Panc1 (cell line): ENCODE results near the gene MSH3. TPM values are rescaled to one million over a fixed set of nuclear protein-coding genes. Genes with fewer than 3 reads are reported as not detected.

Experiments used
- ATAC-seq: fragments of 200-7000 bp; cut with Tn5 transposase; 2 replicates; pipeline ENCODE4 v1.9.1; 2020; ENCODE audit warnings: mild to moderate bottlenecking, moderate library complexity
- BruUV-seq: library from RNA; stranded (reverse); fragments of 400-500 nt; replicated peaks from 2 replicates; lab custom pipeline; 2021; lab: Mats Ljungman, UMichigan
- CTCF ChIA-PET: fragments of 300-600 bp; sonication (Branson Sonifier 250); formaldehyde crosslinking; loops from one replicate; lab custom pipeline; 2022; ENCODE audit warnings: antibody characterized with exemption; lab: Charles Lee
- POLR2A ChIA-PET: fragments of 300-600 bp; sonication (Branson Sonifier 250); formaldehyde crosslinking; loops from one replicate; lab custom pipeline; 2022; ENCODE audit warnings: antibody characterized with exemption; lab: Charles Lee
- DNase-seq: peaks from one replicate; pipeline ENCODE4 v3.0.0-alpha.2; 2010; ENCODE audit warnings: low read depth, low spot score
- H3K27ac ChIP-seq: 2 replicates; pipeline ENCODE4 v1.5.1; 2011; ENCODE audit warnings: mild to moderate bottlenecking, low read length, inconsistent platforms
- H3K27me3 ChIP-seq: fragments of 200-500 bp; sonication (Bioruptor generic); 2 replicates; pipeline ENCODE4 v1.6.0; 2014; ENCODE audit warnings: low read length, inconsistent platforms; ENCODE audit not compliant: control insufficient read depth, insufficient read depth
- H3K36me3 ChIP-seq: fragments of 200-500 bp; sonication (Bioruptor generic); 2 replicates; pipeline ENCODE4 v1.5.1; 2014; ENCODE audit warnings: inconsistent platforms, mild to moderate bottlenecking, low read length, moderate library complexity; ENCODE audit not compliant: control insufficient read depth, insufficient read depth
- H3K4me1 ChIP-seq: 2 replicates; pipeline ENCODE4 v1.5.1; 2011; ENCODE audit warnings: inconsistent platforms, mild to moderate bottlenecking, low read length, moderate library complexity; ENCODE audit not compliant: control insufficient read depth, insufficient read depth
- H3K4me3 ChIP-seq, 2 experiments: 2 replicates each; pipeline ENCODE4 v1.5.1; 2011 to 2012; ENCODE audit warnings: low read depth in 2 of 2, low read length in 2 of 2, mild to moderate bottlenecking in 2 of 2, inconsistent platforms in 1 of 2, moderate library complexity in 1 of 2
- H3K9me3 ChIP-seq: fragments of 200-500 bp; sonication (Bioruptor generic); 2 replicates; pipeline ENCODE4 v1.5.1; 2014; ENCODE audit warnings: low read depth, mild to moderate bottlenecking, inconsistent platforms, low read length, moderate library complexity; ENCODE audit not compliant: control insufficient read depth, insufficient read depth
- POLR2AphosphoS5 ChIP-seq: IDR thresholded peaks from 2 replicates; pipeline ENCODE4 v1.6.1; 2012; ENCODE audit warnings: mild to moderate bottlenecking, low read depth, low read length, moderate library complexity
- SIN3A ChIP-seq: IDR thresholded peaks from 2 replicates; pipeline ENCODE4 v1.6.1; 2012; ENCODE audit warnings: low read depth, mild to moderate bottlenecking, low read length, moderate library complexity, borderline replicate concordance; ENCODE audit not compliant: insufficient read depth
- TCF7L2 ChIP-seq: IDR thresholded peaks from 2 replicates; pipeline ENCODE4 v1.6.1; 2011; ENCODE audit warnings: mild to moderate bottlenecking, low read depth, low read length, inconsistent platforms
- in situ Hi-C: cut with HindIII; loops from 2 replicates; pipeline ENCODE4 v1.10.0; 2016; ENCODE audit warnings: low sequenced_read_pairs, low pct_unique_long_range_greater_than_20kb
- intact Hi-C: fragments of 100-400 bp; cut with micrococcal nuclease; formaldehyde crosslinking; loops from one replicate; pipeline ENCODE4 v1.10.0; 2022; ENCODE audit not compliant: unreplicated experiment
- total RNA-seq: library from RNA; stranded (reverse); gene quantifications from one replicate; pipeline ENCODE4 v1.2.1, GENCODE V29; 2021; ENCODE audit not compliant: unreplicated experiment
- TF ChIP-seq, protein P1 (sequence below), 2 experiments: IDR thresholded peaks; 2 replicates each; pipeline ENCODE4 v1.6.1; 2011 to 2012; ENCODE audit warnings: low read depth in 2 of 2, control low read depth in 1 of 2, low read length in 1 of 2, mild to moderate bottlenecking in 1 of 2, moderate library complexity in 1 of 2; ENCODE audit not compliant: insufficient read depth in 1 of 2
- TF ChIP-seq, protein P2 (sequence below): fragments of 450-650 bp; IDR thresholded peaks from 2 replicates; pipeline ENCODE4 v1.5.1; 2017; ENCODE audit warnings: mild to moderate bottlenecking

MSH3 gene
- total RNA-seq, 1 experiment from 2014 or later = 18.9 TPM

DNA sequence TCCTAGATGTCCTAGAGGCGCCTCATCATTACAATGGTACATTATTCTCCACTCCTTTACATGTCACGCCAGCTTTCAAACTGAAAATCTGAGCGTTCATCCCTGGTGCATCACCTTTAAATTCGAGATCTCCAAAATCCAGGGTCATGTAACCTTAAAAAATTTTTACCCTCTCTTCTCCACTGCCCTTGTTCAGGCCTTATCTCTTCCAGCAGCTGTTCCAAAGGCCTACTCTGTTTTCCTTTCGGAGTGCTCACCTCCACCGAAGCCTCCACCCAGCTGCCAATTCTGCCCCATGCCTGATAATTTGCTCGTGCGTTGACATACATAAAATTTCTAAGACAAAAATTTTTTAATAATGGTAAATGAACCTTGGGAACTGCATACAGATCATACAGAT lies 950 bp upstream of the MSH3 start:
- ChIA-PET POLR2A (no interaction called here), CTCF (no interaction called here)
- TF ChIP-seq, protein P1, sequence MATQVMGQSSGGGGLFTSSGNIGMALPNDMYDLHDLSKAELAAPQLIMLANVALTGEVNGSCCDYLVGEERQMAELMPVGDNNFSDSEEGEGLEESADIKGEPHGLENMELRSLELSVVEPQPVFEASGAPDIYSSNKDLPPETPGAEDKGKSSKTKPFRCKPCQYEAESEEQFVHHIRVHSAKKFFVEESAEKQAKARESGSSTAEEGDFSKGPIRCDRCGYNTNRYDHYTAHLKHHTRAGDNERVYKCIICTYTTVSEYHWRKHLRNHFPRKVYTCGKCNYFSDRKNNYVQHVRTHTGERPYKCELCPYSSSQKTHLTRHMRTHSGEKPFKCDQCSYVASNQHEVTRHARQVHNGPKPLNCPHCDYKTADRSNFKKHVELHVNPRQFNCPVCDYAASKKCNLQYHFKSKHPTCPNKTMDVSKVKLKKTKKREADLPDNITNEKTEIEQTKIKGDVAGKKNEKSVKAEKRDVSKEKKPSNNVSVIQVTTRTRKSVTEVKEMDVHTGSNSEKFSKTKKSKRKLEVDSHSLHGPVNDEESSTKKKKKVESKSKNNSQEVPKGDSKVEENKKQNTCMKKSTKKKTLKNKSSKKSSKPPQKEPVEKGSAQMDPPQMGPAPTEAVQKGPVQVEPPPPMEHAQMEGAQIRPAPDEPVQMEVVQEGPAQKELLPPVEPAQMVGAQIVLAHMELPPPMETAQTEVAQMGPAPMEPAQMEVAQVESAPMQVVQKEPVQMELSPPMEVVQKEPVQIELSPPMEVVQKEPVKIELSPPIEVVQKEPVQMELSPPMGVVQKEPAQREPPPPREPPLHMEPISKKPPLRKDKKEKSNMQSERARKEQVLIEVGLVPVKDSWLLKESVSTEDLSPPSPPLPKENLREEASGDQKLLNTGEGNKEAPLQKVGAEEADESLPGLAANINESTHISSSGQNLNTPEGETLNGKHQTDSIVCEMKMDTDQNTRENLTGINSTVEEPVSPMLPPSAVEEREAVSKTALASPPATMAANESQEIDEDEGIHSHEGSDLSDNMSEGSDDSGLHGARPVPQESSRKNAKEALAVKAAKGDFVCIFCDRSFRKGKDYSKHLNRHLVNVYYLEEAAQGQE (IDR thresholded peaks at IDR 0.05; ENCODE audit: insufficient read depth in 1 of 2, low read depth in 2 of 2, low read length in 1 of 2) = no peak
- TF ChIP-seq TCF7L2 (no peak), SIN3A (no peak), POLR2AphosphoS5 (no peak)
- TF ChIP-seq, protein P2, sequence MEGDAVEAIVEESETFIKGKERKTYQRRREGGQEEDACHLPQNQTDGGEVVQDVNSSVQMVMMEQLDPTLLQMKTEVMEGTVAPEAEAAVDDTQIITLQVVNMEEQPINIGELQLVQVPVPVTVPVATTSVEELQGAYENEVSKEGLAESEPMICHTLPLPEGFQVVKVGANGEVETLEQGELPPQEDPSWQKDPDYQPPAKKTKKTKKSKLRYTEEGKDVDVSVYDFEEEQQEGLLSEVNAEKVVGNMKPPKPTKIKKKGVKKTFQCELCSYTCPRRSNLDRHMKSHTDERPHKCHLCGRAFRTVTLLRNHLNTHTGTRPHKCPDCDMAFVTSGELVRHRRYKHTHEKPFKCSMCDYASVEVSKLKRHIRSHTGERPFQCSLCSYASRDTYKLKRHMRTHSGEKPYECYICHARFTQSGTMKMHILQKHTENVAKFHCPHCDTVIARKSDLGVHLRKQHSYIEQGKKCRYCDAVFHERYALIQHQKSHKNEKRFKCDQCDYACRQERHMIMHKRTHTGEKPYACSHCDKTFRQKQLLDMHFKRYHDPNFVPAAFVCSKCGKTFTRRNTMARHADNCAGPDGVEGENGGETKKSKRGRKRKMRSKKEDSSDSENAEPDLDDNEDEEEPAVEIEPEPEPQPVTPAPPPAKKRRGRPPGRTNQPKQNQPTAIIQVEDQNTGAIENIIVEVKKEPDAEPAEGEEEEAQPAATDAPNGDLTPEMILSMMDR = no peak
- Histone ChIP-seq H3K36me3 (peaks cover 8% of the 10 kb centered on the region), H3K9me3 (no peaks in the 10 kb centered on the region), H3K27ac (peak overlapping the region; percentile 82), H3K4me1 (peaks cover 17% of the 10 kb centered on the region), H3K4me3 (peak overlapping the region; percentile 66 to 89), H3K27me3 (no peaks in the 10 kb centered on the region)
- intact Hi-C loops = no loop called here
- DNase-seq (no peak), ATAC-seq (no peak)
- in situ Hi-C loops = no loop called here
- no TSS peak for BruUV-seq

DNA sequence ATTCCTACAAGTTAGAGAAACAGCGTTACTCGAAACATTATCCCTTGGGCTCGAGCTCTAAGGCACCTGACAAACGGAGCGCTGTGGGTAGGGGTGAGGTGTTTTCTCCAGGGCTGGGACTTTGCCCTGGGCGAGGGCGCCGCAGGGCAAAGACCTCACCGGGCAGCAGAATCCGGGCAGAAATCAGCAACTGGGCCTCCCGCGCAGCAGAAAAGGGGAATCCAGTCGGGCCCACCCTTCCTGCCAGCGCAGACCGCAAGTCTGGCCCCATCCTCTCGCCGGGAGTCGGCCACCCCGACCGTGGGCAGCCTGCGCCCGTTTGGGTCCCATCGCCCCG lies 430 bp upstream of the MSH3 start:
- peak overlapping the region; percentile 66 to 89 for H3K4me3 ChIP-seq
- TF ChIP-seq TCF7L2 = no peak
- TF ChIP-seq, protein P1 (IDR thresholded peaks at IDR 0.05; ENCODE audit: insufficient read depth in 1 of 2, low read depth in 2 of 2, low read length in 1 of 2) = no peak
- TF ChIP-seq, protein P2 = no peak
- TF ChIP-seq SIN3A = no peak
- no peak for TF ChIP-seq POLR2AphosphoS5
- BruUV-seq = no TSS peak
- no peaks in the 10 kb centered on the region for H3K27me3 ChIP-seq
- no peaks in the 10 kb centered on the region for H3K9me3 ChIP-seq
- CTCF ChIA-PET = interaction anchor here (0.7 kb wide), 1 partner anchor 99 kb away, joined by 4 read pairs; no protein-coding TSS in a partner anchor
- in situ Hi-C loops = no loop called here
- H3K36me3 ChIP-seq = peaks cover 3% of the 10 kb centered on the region; the same call in 1 of the 2 replicates
- H3K27ac ChIP-seq = peak overlapping the region; percentile 82
- ATAC-seq (no peak), DNase-seq (no peak)
- POLR2A ChIA-PET = no interaction called here
- intact Hi-C loops = no loop called here
- peaks cover 17% of the 10 kb centered on the region for H3K4me1 ChIP-seq
